Measurements from ENCODE around the gene MTCL3. TPM values are rescaled to one million over a fixed set of nuclear protein-coding genes. Genes with fewer than 3 reads are reported as not detected.

MTCL3 gene

DNA sequence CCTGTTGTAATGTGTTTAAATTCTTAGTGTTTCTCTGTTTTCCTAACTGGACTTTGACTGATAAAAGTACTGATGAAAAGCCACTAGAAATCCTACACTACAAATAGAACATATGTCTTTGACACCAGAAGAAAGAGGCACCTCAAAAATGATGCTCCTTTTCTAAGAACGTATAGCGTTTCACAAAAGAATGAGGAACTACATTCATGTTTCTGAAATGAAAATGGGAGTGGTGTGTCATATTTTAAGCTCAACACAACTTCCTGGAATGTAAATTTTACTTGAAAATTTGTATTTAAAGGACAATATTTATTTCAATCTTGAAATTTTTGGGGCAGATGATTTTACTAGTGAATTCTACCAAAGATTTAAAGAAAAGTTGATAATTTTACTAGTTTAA lies 95.2 kb downstream of the MTCL3 start:
- TF ChIP-seq, protein P1, sequence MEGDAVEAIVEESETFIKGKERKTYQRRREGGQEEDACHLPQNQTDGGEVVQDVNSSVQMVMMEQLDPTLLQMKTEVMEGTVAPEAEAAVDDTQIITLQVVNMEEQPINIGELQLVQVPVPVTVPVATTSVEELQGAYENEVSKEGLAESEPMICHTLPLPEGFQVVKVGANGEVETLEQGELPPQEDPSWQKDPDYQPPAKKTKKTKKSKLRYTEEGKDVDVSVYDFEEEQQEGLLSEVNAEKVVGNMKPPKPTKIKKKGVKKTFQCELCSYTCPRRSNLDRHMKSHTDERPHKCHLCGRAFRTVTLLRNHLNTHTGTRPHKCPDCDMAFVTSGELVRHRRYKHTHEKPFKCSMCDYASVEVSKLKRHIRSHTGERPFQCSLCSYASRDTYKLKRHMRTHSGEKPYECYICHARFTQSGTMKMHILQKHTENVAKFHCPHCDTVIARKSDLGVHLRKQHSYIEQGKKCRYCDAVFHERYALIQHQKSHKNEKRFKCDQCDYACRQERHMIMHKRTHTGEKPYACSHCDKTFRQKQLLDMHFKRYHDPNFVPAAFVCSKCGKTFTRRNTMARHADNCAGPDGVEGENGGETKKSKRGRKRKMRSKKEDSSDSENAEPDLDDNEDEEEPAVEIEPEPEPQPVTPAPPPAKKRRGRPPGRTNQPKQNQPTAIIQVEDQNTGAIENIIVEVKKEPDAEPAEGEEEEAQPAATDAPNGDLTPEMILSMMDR (conservative IDR thresholded peaks at IDR 0.05): no peak
- Histone ChIP-seq H4K20me1 (ENCODE audit: control insufficient read depth, insufficient read depth, insufficient read length) (no peaks in the 10 kb centered on the region), H3T11ph (ENCODE audit: low read length) (no peak overlapping the region), H4K5ac (ENCODE audit: insufficient read length, low read depth, low read length) (no peak overlapping the region), H3K23me2 (ENCODE audit: insufficient read length, low read depth, low read length, poor library complexity, severe bottlenecking) (no peaks in the 10 kb centered on the region), H4K8ac (replicated peaks; ENCODE audit: insufficient read length, low read depth, low read length) (no peak overlapping the region), H3K18ac (ENCODE audit: insufficient read length, low read depth, low read length) (no peak overlapping the region), H3K4me2 (ENCODE audit: insufficient read depth, insufficient read length, low read length) (no peak overlapping the region), H2BK5ac (ENCODE audit: insufficient read length, low read length) (no peak overlapping the region), H3K56ac (ENCODE audit: insufficient read length, low read depth, low read length) (no peak overlapping the region), H3K79me1 (ENCODE audit: insufficient read depth, low read depth, low read length, poor library complexity, severe bottlenecking) (no peaks in the 10 kb centered on the region), H2AFZ (ENCODE audit: low read length) (no peak overlapping the region), H2BK20ac (ENCODE audit: low read depth, low read length, poor library complexity, severe bottlenecking) (no peak overlapping the region), H3K14ac (ENCODE audit: insufficient read depth, low read length) (no peak overlapping the region), H3K9ac (ENCODE audit: extremely low read depth, insufficient read length, low read length) (no peak overlapping the region), H2AK5ac (ENCODE audit: insufficient read length, low read length) (no peak overlapping the region), H3K4me1 (ENCODE audit: insufficient read depth, low read length) (no peaks in the 10 kb centered on the region), H3K23ac (ENCODE audit: insufficient read length, low read depth, low read length) (no peak overlapping the region), H4K91ac (ENCODE audit: insufficient read length, low read depth, low read length) (no peak overlapping the region), H3K4ac (ENCODE audit: low read depth, low read length) (no peak overlapping the region), H2BK120ac (ENCODE audit: low read depth, low read length, poor library complexity, severe bottlenecking) (no peak overlapping the region), H3K27me3 (ENCODE audit: insufficient read depth, low read length) (no peaks in the 10 kb centered on the region), H3K9me3 (ENCODE audit: control insufficient read depth, low read depth, low read length) (no peaks in the 10 kb centered on the region), H3K79me2 (ENCODE audit: insufficient read depth, low read length) (no peaks in the 10 kb centered on the region), H2BK12ac (ENCODE audit: insufficient read length, low read depth, low read length) (no peak overlapping the region), H2BK15ac (ENCODE audit: low read depth, low read length) (no peak overlapping the region), H3K27ac (ENCODE audit: insufficient read length, low read depth, low read length) (no peak overlapping the region)
- no peak overlapping the region for H3K4me3 Mint-ChIP-seq
- DNase-seq: no peak
- no CpG with 5 or more reads among the region's 2 CpGs for WGBS (ENCODE audit: extremely low coverage, insufficient read length, low lambda C conversion rate)
- no peak overlapping the region for H3K27ac Mint-ChIP-seq
- no peaks in the 10 kb centered on the region for H3K27me3 Mint-ChIP-seq (ENCODE audit: low read depth)
- H3K4me1 Mint-ChIP-seq: peaks cover 10% of the 10 kb centered on the region in 2 experiments
- peaks cover 9 to 10% of the 10 kb centered on the region in 2 experiments; a peak in 4 of 5 replicates for H3K9me3 Mint-ChIP-seq
- peaks cover 4 to 8% (median 7%) of the 10 kb centered on the region in 3 experiments for H3K36me3 Mint-ChIP-seq (ENCODE audit: insufficient read depth in 1 of 3, low read depth in 3 of 3)

Other genes starting within 250 kb of the MTCL3 start
- gene ECHDC1, start 175.7 kb downstream of the MTCL3 start, total RNA-seq (2021): 47.8 and 49.8 TPM in 2 replicates
- 3.1 and 4.7 TPM in 2 replicates for gene KIAA0408, start 59.9 kb downstream of the MTCL3 start, total RNA-seq (2021)
- not detected in 2 replicates for gene C6orf58, start 57.8 kb upstream of the MTCL3 start, total RNA-seq (2021)

Measured in H9 (cell line).